HL-60 (cell line): Measurements from ENCODE around the gene CBX8.

Source experiments
- GABPA ChIP-seq: IDR thresholded peaks from 2 replicates; pipeline ENCODE4 v1.6.1; 2012; ENCODE audit warnings: low read depth
- POLR2AphosphoS5 ChIP-seq: IDR thresholded peaks from 2 replicates; pipeline ENCODE4 v1.6.1; 2012; ENCODE audit warnings: low read depth
- TF ChIP-seq, protein P1 (sequence below): IDR thresholded peaks from one replicate; pipeline ENCODE4 v1.5.1; 2011; ENCODE audit warnings: low read length, control low read depth, inconsistent platforms; ENCODE audit not compliant: insufficient read depth
- TF ChIP-seq, protein P2 (sequence below): IDR thresholded peaks from 2 replicates; pipeline ENCODE4 v1.6.1; 2012; ENCODE audit warnings: low read depth; ENCODE audit not compliant: insufficient replicate concordance

DNA sequence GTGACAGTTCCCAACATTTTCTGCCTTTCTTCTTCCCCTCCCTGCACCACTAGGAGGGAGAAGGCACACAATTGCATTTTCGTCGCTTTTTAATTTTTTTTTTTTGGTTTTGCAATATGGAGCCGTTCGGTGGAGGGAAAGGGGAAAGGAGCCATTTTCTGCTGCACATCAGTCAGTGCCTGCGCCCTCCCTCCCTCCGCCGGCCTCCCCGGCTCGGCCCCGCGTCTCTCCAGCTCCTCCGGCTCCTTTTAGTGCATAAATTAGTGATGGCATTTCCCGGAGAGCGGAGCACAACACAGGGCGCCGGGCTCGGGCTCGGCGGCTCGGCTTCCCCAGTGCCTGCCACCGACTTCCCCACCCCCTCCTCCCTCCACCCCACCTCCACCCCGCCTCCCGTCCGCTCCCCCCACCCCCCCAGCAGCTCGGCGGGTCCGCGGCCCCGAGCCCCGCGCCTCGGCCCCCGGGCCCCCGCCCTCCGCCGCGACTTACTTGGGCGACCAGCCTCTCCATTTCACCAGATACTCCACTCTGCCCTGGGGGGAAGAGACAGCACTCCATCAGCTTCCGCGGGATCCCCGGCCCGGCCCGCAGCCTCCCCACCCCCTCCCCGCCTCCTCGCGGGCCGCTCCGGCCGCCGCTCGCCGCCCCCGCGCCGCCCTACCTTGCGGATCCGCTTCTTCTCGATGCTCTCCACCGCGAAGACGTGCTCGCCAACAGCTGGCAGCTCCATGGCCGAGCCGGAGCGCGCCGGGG, 41.8 kb upstream of the CBX8 start:
- TF ChIP-seq, protein P1, sequence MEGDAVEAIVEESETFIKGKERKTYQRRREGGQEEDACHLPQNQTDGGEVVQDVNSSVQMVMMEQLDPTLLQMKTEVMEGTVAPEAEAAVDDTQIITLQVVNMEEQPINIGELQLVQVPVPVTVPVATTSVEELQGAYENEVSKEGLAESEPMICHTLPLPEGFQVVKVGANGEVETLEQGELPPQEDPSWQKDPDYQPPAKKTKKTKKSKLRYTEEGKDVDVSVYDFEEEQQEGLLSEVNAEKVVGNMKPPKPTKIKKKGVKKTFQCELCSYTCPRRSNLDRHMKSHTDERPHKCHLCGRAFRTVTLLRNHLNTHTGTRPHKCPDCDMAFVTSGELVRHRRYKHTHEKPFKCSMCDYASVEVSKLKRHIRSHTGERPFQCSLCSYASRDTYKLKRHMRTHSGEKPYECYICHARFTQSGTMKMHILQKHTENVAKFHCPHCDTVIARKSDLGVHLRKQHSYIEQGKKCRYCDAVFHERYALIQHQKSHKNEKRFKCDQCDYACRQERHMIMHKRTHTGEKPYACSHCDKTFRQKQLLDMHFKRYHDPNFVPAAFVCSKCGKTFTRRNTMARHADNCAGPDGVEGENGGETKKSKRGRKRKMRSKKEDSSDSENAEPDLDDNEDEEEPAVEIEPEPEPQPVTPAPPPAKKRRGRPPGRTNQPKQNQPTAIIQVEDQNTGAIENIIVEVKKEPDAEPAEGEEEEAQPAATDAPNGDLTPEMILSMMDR: no peak
- TF ChIP-seq, protein P2, sequence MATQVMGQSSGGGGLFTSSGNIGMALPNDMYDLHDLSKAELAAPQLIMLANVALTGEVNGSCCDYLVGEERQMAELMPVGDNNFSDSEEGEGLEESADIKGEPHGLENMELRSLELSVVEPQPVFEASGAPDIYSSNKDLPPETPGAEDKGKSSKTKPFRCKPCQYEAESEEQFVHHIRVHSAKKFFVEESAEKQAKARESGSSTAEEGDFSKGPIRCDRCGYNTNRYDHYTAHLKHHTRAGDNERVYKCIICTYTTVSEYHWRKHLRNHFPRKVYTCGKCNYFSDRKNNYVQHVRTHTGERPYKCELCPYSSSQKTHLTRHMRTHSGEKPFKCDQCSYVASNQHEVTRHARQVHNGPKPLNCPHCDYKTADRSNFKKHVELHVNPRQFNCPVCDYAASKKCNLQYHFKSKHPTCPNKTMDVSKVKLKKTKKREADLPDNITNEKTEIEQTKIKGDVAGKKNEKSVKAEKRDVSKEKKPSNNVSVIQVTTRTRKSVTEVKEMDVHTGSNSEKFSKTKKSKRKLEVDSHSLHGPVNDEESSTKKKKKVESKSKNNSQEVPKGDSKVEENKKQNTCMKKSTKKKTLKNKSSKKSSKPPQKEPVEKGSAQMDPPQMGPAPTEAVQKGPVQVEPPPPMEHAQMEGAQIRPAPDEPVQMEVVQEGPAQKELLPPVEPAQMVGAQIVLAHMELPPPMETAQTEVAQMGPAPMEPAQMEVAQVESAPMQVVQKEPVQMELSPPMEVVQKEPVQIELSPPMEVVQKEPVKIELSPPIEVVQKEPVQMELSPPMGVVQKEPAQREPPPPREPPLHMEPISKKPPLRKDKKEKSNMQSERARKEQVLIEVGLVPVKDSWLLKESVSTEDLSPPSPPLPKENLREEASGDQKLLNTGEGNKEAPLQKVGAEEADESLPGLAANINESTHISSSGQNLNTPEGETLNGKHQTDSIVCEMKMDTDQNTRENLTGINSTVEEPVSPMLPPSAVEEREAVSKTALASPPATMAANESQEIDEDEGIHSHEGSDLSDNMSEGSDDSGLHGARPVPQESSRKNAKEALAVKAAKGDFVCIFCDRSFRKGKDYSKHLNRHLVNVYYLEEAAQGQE: no peak
- TF ChIP-seq POLR2AphosphoS5 (peak; percentile 9; the same call in 1 of the 2 replicates), GABPA (no peak)
